Cardiac fibroblast (primary cell): ENCODE measurements around the gene C1orf87.

Source experiments
- DNase-seq, 2 donors: peaks; one replicate each; pipeline versions ENCODE4 v3.0.0 to v3.0.0-alpha.2; 2010; ENCODE audit warnings: low read depth in 2 of 2
- H3K4me3 ChIP-seq, 2 donors: replicated peaks in 1 of 2; 1 replicate in 1 of 2; 2 replicates in 1 of 2; pipeline ENCODE4 v1.5.1; 2011; ENCODE audit warnings: low read depth in 2 of 2, low read length in 2 of 2, mild to moderate bottlenecking in 2 of 2, moderate library complexity in 1 of 2
- CTCF ChIP-seq: IDR thresholded peaks from one replicate; pipeline ENCODE4 v1.5.1; 2011; ENCODE audit warnings: low read depth, mild to moderate bottlenecking, low read length, inconsistent platforms

The C1orf87 gene

GRCh38 chr1:60090655-60091054 is 17.1 kb upstream of the C1orf87 start:
- no peak for DNase-seq
- no peak overlapping the region for H3K4me3 ChIP-seq
- no peak for TF ChIP-seq CTCF

- H3K4me3 ChIP-seq: no peak overlapping the region
- peak; percentile 9 for TF ChIP-seq CTCF
- peak in 1 of 2 donors; percentile 18 for DNase-seq
Observed at GRCh38 chr1:60088620-60089155, 15.1 kb upstream of the C1orf87 start.

- no peak overlapping the region for H3K4me3 ChIP-seq
- TF ChIP-seq CTCF: no peak
- DNase-seq: no peak
Observed at GRCh38 chr1:60087681-60088080, 14.1 kb upstream of the C1orf87 start.

- no peak overlapping the region for H3K4me3 ChIP-seq
- no peak for DNase-seq
- no peak for TF ChIP-seq CTCF
Observed at GRCh38 chr1:60078182-60078581, 4.6 kb upstream of the C1orf87 start.

- H3K4me3 ChIP-seq: no peak overlapping the region
- no peak for DNase-seq
- no peak for TF ChIP-seq CTCF
Observed at GRCh38 chr1:60071296-60071695, 2.3 kb downstream of the C1orf87 start.

GRCh38 chr1:60069691-60070090 is 3.9 kb downstream of the C1orf87 start:
- no peak overlapping the region for H3K4me3 ChIP-seq
- no peak for TF ChIP-seq CTCF
- DNase-seq: no peak

- TF ChIP-seq CTCF: no peak
- peak; percentile 48 to 68 for DNase-seq
- no peak overlapping the region for H3K4me3 ChIP-seq
Observed at GRCh38 chr1:60068393-60069045, 5.1 kb downstream of the C1orf87 start.
